ENCODE measurements around the gene S100P. TPM values are rescaled to one million over a fixed set of nuclear protein-coding genes. Genes with fewer than 3 reads are reported as not detected.

S100P gene
- total RNA-seq, 4 donors from 2014 or later: 7.5 to 7.8 TPM; not detected in 2

DNA sequence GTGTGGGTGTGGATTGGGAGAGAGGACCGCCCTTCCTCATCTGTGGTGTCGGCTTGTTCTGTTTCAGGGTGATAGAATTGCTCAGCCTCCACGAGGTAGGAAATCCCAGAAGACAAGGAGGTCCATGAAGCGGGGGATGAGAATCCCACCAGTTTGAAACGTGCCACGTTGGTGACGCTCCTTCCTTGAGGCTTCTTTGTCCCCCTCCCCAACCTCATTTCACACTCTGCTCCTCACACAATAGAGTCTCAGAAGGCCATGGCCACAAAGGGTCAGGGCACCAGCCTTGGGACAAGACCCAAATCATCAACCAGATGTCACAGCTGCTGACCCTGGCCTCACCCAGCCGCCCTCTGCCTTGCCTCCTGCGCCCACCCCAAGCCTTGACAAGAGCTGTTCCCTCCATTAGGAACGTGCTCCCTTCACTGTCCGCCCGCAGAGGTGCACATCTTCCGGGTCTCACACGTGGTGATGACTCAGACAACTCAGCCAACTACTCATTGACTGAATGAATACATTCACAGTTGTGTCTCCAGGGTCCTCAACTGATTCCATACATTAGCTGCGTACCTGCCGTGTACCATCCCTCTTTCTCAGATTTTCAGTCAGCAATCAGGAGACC, 40.6 kb downstream of the S100P start:
- DNase-seq: no peak
- no peaks in the 10 kb centered on the region for H3K27me3 ChIP-seq
- no peaks in the 10 kb centered on the region for H3K36me3 ChIP-seq
- peaks cover 0 to 11% (median 9%) of the 10 kb centered on the region in 4 donors for H3K4me1 ChIP-seq
- no peak overlapping the region for H3K27ac ChIP-seq
- in situ Hi-C loops (cut with MboI; ENCODE audit: low pct_ligation_motif_present in 1 of 4, low pct_unique_long_range_greater_than_20kb in 1 of 4, low sequenced_read_pairs in 3 of 4): loop anchor here in 1 of 4 donors (10.0 to 25.0 kb wide), 2 partner anchors 131 to 328 kb away; partner anchors contain the start of gene GRPEL1
- no peak overlapping the region for H3K4me3 ChIP-seq
- 61 to 87% methylated on average over 4 to 16 of the region's 16 CpGs for WGBS, 2 donors (ENCODE audit: low coverage in 1 of 2)
- intact Hi-C loops (cut with DNase I; ENCODE audit: low total_unique reads): no loop called here
- TF ChIP-seq EP300 (IDR thresholded peaks at IDR 0.05; ENCODE audit: low read depth): no peak
- TF ChIP-seq POLR2AphosphoS5 (IDR thresholded peaks at IDR 0.05): no peak
- TF ChIP-seq, protein P1, sequence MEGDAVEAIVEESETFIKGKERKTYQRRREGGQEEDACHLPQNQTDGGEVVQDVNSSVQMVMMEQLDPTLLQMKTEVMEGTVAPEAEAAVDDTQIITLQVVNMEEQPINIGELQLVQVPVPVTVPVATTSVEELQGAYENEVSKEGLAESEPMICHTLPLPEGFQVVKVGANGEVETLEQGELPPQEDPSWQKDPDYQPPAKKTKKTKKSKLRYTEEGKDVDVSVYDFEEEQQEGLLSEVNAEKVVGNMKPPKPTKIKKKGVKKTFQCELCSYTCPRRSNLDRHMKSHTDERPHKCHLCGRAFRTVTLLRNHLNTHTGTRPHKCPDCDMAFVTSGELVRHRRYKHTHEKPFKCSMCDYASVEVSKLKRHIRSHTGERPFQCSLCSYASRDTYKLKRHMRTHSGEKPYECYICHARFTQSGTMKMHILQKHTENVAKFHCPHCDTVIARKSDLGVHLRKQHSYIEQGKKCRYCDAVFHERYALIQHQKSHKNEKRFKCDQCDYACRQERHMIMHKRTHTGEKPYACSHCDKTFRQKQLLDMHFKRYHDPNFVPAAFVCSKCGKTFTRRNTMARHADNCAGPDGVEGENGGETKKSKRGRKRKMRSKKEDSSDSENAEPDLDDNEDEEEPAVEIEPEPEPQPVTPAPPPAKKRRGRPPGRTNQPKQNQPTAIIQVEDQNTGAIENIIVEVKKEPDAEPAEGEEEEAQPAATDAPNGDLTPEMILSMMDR (IDR thresholded peaks at IDR 0.05): no peak
- TF ChIP-seq POLR2A (IDR thresholded peaks at IDR 0.05): no peak
- H3K9me3 ChIP-seq: no peaks in the 10 kb centered on the region

DNA sequence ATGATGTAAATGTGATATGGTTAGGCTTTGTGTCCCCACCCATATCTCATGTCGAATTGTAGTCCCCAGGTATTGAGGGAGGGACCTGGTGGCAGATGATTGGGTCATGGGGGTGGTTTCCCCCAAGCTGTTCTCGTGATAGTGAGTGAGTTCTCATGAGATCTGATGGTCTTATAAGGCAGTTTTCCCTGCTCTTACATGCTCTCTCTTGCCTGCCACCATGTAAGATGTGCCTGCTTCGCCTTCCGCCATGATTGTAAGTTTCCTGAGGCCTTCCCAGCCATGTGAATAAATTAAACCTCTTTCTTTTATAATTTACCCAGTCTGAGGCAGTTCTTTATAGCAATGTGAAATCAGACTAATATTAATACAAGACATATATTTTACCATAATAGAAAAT, 46.2 kb downstream of the S100P start:
- 92 to 94% methylated on average over 2 to 4 of the region's 4 CpGs for WGBS, 2 donors (ENCODE audit: low coverage in 1 of 2)
- in situ Hi-C loops (cut with MboI; ENCODE audit: low pct_ligation_motif_present in 1 of 4, low pct_unique_long_range_greater_than_20kb in 1 of 4, low sequenced_read_pairs in 3 of 4): loop anchor here in 2 of 4 donors (5.0 to 25.0 kb wide), 3 partner anchors 125 to 322 kb away; partner anchors contain the start of gene GRPEL1 (in 1 of the 2)

DNA sequence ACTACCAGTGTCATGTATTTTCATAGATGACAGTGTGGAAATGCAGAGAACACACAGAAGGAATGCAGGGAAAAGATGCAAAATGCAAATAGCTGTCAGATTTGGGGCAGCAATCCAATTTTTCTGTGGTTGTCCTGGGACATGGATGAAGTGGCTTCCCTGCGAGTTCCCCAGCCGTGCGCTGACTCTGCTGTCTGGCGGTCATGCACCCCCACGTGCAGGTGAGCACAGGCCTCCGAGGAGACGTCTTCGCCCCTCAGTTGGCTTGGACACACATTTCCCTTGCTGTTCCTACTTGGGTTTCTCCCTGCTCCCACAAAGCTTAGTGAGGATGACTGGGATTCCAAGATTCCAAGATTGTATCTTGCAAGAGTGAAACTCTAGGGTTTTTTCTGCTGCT, 46.7 kb downstream of the S100P start:
- H3K36me3 ChIP-seq: no peaks in the 10 kb centered on the region
- H3K4me3 ChIP-seq: no peak overlapping the region
- intact Hi-C loops (cut with DNase I; ENCODE audit: low total_unique reads) (no loop called here), in situ Hi-C loops (cut with MboI; ENCODE audit: low pct_ligation_motif_present in 1 of 4, low pct_unique_long_range_greater_than_20kb in 1 of 4, low sequenced_read_pairs in 3 of 4) (loop anchor here in 1 of 4 donors (25.0 kb wide), 1 partner anchor 322 kb away; the partner anchor contains the start of gene GRPEL1)
- no peak for DNase-seq
- H3K27me3 ChIP-seq: no peaks in the 10 kb centered on the region
- no peaks in the 10 kb centered on the region for H3K9me3 ChIP-seq
- H3K27ac ChIP-seq: no peak overlapping the region
- TF ChIP-seq POLR2A (IDR thresholded peaks at IDR 0.05) (no peak), POLR2AphosphoS5 (IDR thresholded peaks at IDR 0.05) (no peak), EP300 (IDR thresholded peaks at IDR 0.05; ENCODE audit: low read depth) (no peak)
- TF ChIP-seq, protein P1 (IDR thresholded peaks at IDR 0.05): no peak
- H3K4me1 ChIP-seq: no peaks in the 10 kb centered on the region
- 88% methylated on average over 8 of the region's 8 CpGs; no CpG with 5 or more reads in 1 of the 2 donors for WGBS, 2 donors (ENCODE audit: low coverage in 1 of 2)

More for the DNA sequence above, 46.2 kb downstream of the S100P start:
- Histone ChIP-seq H3K9me3 (no peaks in the 10 kb centered on the region), H3K27ac (no peak overlapping the region), H3K4me3 (no peak overlapping the region), H3K36me3 (no peaks in the 10 kb centered on the region), H3K27me3 (no peaks in the 10 kb centered on the region), H3K4me1 (no peaks in the 10 kb centered on the region)
- no peak for DNase-seq
- TF ChIP-seq POLR2AphosphoS5 (IDR thresholded peaks at IDR 0.05) (no peak), EP300 (IDR thresholded peaks at IDR 0.05; ENCODE audit: low read depth) (no peak)
- intact Hi-C loops (cut with DNase I; ENCODE audit: low total_unique reads): no loop called here

GRCh38 chr4:6742507-6742906, 48.8 kb downstream of the S100P start:
- intact Hi-C loops (cut with DNase I; ENCODE audit: low total_unique reads): no loop called here
- in situ Hi-C loops (cut with MboI; ENCODE audit: low pct_ligation_motif_present in 1 of 4, low pct_unique_long_range_greater_than_20kb in 1 of 4, low sequenced_read_pairs in 3 of 4): loop anchor here in 1 of 4 donors (25.0 kb wide), 1 partner anchor 320 kb away; the partner anchor contains the start of gene GRPEL1
- peaks cover 0 to 17% (median 11%) of the 10 kb centered on the region in 4 donors for H3K4me1 ChIP-seq
- H3K4me3 ChIP-seq: no peak overlapping the region
- H3K27ac ChIP-seq: no peak overlapping the region
- TF ChIP-seq, protein P1 (IDR thresholded peaks at IDR 0.05): no peak
- TF ChIP-seq POLR2AphosphoS5 (IDR thresholded peaks at IDR 0.05) (no peak), POLR2A (IDR thresholded peaks at IDR 0.05) (no peak), EP300 (IDR thresholded peaks at IDR 0.05; ENCODE audit: low read depth) (no peak)
- WGBS, 2 donors (ENCODE audit: low coverage in 1 of 2): 59 to 72% methylated on average over 2 of the region's 2 CpGs
- no peaks in the 10 kb centered on the region for H3K36me3 ChIP-seq
- no peak for DNase-seq
- H3K9me3 ChIP-seq: no peaks in the 10 kb centered on the region
- no peaks in the 10 kb centered on the region for H3K27me3 ChIP-seq

Data from transverse colon (tissue), 4 donors.